ENCODE data around the gene TM2D3. TPM values are rescaled to one million over a fixed set of nuclear protein-coding genes. Genes with fewer than 3 reads are reported as not detected.
A peak's percentile ranks its signal among the peaks of the same experiment; 100 is the strongest.

TM2D3 gene
- total RNA-seq, 1 experiment from 2014 or later: 45.3 TPM

DNA sequence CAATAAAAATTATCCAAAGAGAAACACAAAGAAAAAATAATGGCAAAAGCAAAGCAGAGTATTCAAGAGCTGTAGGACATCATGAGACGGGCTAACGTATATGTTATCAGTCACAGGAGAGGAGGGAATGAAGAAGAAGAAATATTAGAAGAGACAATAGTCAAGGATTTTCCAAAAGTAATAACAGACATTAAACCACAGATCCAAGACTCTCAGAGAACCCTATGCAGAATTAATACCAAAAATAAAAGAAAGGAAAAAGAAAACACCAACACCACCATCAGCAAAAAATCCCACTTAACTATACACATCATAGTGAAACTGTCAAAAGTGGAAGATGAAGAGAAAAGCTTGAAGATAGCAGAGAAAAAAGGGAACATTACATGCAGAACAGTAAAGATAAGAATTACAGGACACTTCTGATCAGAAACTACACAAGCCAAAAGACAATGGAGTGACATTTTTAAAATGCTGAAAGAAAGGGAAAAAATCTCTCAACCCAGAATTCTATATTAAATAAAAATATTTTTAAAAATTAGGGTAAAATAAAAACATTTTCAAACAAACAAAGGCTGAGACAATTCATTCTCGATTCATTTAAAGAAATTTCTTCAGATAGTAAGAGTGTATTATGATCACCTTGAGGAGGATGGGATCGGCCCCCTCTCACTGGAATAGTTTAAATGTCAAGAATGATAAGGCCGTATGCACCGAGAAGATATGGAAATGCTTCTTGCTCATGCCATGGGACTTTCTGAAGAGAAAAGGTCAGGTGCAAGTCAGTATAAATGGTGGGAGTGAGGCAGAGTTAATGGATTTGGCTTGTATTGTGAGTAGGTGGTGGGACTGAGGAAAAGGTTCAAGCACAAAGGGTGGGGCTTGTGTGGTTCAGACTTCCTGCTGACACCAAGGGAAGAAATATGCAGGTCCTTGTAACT lies 28.5 kb downstream of the TM2D3 start:
- no peak for DNase-seq (ENCODE audit: low read depth)

DNA sequence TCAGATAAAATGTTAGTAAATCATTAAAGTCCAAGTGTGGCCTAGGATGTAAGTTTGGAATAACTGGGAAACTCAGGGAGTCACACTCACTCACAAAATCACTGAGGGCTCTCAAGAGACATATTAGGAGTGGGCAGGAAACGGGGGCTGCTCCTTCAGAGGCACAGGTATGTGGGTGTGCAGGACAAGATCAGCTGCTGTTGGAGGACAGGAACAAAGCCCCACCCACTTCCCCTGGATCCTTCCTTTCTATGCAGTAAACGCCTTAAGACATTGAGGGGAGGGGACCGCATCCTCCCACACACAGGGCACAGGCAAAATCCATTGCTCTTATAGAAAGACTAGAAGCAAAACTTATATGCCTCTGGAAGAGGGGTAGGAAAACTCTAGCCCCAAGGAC lies 30.2 kb downstream of the TM2D3 start:
- no peak for DNase-seq (ENCODE audit: low read depth)

DNA sequence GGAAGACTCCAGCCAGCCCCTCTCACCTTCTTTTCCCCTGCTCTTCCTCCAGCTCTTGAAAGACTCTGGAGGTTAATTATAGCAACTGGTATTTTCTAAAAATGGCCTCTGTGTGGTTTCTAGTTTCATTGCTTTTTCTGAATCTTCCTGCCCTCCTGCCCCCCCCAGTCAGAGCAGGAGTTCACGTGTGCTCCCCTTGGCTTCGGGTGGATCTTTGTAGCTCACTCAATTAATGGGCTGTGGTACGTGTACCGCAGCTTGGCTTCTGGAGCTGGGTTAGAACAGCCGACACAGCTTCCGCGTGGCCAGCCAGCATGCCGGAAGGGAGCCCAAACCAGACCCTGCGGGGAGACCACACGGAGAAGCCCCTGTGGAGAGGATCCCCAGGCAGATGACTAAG lies 31.5 kb downstream of the TM2D3 start:
- DNase-seq (ENCODE audit: low read depth): peak; percentile 58

DNA sequence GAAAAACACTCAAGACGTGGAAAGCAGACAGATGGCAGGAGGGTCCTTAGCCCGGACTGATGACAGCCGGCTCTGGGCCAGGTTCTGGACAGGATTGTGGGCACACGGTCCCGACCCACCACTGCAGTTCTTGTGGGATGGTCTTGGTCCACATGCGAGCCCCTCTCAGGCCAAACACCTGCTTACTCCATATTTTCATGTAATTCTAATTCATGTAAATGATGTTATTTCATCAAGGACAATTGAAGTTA lies 32.6 kb downstream of the TM2D3 start:
- DNase-seq (ENCODE audit: low read depth): no peak

DNA sequence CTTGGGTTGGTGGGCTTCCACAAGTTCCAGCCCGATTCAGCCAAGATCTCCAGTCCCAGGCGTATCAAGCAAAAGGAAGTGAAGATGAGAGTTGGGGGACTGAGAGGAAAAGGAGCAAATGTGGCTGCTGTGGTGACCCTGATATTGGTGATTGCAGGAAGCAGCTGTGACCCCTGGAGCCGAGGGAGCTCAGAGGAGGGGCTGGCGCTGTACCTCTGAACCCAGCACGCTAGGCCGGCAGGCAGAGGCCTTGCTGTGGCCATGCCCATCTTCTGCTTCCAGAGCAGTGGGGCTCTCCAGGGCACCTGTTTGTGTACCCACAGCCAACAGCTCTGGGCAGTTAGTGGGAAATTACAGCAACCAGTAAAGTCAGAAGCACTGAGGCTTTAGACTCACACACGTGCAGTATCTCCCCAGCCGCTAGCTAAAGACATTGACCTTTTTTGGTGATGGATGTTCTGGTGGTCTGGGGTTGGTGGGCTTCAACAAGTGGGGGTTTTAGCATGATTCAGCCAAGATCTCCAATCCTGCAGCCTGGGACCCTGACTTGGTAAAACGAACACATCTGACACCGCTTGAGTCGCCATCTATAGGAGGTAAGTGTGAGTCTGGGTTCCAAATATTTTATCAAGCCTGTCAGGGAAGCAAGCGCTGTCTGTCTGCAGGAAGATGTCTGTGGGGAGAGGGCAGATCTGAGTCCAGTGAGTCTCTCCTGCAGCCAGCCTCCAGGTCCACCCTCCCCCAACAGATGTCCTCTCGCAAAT lies 33.1 kb downstream of the TM2D3 start:
- no peak for DNase-seq (ENCODE audit: low read depth)

DNA sequence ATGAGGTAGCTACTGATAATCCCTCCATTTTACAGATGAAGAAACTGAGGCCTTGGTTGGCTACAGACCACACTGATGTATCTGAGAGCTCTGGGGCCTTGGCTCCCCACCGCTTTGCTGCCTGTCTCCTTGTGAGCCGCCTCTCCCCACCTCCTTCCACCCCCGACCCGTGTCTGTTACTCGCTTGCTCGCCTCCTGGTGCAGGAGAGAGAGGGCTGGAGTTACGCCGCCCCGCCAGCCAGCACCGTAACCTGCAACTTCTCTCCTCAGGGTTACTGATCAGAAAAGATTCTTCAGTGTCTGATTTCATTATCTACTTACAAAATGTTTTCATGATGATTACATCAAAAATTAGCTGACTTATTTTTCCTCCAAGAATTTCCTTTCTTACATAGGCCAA lies 34.1 kb downstream of the TM2D3 start:
- DNase-seq (ENCODE audit: low read depth): no peak

DNA sequence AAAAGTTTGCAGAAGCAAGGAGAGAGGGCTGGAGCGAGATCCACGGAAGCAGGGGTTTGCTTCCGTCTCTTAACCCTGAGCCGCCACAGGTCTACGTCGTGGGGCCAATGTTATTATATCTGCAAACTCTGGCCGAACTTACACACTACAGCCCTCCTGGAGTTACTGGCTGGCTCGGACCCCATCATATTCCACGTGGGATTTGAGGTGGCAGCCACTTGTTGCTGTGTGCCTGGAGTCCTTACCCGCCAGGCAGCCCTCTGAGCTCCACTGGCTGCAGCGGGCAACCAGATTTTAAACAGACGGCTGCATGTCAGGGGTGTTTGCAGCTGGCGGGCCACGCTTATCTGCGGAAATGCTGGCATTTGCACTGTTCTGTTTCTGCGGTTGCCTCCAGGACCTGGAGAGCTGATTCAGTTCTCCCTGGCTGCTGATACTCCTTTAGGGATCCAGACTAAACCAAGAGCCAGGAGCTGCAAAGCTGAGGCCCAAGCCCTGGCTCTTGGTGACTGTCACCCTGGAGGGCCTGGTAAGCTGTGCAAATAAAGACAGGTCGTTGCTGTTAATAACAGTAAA lies 34.7 kb downstream of the TM2D3 start:
- peak; percentile 11 for DNase-seq (ENCODE audit: low read depth)

DNA sequence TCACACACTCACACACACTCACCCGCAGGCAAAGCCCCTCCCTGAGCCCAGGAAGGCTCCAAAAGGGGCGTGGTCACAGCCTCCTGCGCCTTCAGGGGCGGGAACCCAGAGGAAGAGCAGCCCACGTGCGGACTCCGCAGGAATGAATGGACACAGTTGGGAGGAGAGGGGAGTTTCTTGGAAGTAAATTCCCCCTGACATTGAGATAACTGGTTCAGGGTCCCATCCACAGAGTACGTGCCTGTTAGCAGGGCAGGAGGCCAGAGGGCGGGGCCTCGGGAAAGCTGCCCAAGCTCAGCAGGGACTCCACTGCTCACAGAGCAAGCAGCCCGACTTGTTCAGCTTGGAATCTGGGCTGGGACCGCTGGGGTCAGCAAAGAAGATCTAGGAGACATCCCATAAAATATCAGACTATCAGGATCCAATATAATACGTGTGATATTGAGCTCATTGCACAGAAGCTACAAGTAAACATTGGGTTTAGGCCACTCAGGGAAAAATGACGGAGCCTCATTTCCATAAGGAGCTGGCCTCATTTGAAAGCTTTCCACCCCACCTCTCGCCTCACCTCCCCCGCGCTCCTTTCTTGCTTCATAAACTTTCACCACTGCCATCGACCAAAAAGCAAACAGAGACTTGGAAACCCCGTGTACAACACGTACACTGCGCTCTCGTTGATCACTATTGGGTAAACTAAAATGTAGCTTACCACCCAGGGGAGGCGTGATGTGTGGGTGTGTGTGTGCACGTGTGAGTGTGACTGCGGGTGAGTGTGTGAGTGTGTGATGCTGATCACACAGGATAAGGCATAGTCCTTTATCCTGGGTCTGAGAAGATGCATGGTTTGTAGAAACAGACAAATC lies 36.0 kb downstream of the TM2D3 start:
- peak; percentile 58 for DNase-seq (ENCODE audit: low read depth)

DNA sequence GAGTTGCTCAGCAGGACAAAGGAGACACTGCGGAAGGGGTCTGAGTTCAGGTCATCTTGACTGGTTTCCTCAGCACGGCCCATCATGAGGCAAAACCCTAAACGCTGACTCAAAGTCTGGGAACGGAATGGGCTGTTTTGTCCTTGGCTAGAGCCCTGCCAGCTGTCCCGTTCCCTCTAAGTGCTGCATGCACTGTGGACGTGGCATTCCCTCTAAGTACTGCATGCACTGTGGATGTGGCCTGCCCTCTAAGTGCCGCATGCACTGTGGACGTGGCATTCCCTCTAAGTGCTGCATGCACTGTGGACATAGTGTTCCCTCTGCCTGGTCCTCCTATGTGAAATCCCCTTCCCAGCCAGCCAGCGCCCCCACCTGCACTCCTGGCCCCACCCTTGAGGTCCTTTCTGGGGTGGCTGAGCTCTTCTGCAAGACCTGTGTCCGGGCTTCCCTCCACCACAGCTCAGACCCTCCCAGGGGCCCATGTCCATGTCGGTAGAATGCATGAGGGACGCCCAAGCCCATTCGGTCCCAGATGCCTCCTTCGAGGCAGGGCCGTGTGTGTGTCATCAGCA lies 36.7 kb downstream of the TM2D3 start:
- DNase-seq (ENCODE audit: low read depth): no peak

DNA sequence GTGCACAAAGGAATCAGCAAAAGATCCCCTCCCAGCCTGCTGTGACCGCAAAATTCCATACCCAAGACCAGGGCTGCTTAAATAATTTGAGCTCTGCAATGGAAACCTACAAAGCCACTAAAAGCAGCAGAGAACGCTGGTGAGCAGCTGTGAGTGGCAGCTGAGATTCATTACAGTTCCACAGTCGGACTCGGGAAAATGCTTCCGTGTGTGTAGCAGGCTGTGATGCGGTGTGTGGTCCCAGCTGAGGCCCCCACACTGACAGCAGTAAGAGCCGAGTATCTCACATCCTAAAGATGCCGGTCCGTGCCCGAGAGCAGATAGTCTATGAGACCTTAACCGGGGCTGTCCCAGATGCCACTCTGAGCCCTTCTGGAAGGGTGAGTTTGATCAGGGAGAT lies 37.4 kb downstream of the TM2D3 start:
- DNase-seq (ENCODE audit: low read depth): no peak

DNA sequence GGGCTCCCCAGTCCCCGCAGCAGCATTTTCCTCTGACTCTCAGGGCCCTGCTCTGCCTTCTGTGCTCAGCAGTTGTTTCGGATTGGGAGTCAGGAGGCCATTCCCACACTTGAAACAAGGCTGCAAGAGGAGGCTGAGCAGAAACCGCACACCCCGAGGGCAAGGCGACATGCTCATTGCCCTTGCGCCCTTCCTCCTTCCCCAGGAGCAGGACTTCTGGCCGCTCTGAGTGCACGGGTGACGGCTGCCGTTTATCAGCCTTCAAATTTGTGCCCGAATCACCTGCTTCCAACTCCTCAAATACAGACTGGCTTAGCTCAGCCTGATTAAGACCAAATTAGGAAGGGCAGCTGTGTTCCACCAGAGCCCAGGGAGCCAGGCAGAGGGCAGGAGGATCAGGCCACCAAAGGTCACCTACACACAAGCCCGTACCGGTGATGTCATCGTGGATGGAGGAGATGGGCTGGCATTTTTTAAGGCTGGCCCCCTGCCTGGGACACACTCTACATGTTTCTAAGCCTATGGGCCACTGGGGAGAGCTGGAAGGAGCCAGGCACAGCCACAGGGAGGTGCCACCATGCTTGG lies 38.1 kb downstream of the TM2D3 start:
- peak; percentile 71 for DNase-seq (ENCODE audit: low read depth)

DNA sequence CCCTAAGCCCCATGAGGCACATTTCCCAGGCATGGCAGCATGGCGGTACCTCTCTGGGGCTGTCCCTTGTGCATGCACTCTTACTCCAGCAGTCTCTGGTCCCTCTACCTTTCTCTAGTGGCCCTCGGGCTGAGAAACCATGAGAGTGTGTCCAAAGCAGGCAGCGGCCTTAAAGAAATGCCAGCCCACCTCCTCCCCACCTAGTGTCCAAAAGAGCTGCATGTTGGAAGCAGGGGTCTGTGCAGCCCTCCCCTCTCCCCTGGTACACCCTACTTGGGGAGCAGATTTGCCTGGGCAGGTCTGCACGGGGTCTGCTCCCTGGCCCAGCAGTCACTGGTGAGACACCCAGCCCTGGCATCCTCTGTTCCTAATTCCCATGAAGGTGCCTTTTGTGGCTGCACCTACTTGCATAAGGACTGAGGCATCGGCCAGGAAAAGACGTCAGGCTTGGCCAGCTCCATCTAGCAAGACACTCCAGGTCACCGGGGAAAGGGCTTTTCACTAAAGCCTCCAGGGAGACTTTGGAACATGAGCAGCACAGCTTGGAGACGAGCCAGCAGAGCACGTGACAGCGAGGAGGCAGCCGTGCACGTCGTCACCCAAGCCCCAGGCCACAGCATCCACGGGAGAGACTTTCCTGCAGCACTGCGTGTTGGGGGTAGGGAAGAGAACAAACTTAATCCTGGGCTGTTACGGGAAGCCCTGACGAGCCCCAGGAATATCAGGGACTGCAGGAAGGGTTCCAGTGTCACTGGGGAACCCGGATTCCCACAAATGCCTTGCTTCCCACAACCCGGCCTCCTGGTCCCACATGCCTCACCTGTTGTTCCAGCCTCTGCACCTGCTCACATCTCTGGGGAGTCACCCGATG lies 38.8 kb downstream of the TM2D3 start:
- DNase-seq (ENCODE audit: low read depth): peak; percentile 73

DNA sequence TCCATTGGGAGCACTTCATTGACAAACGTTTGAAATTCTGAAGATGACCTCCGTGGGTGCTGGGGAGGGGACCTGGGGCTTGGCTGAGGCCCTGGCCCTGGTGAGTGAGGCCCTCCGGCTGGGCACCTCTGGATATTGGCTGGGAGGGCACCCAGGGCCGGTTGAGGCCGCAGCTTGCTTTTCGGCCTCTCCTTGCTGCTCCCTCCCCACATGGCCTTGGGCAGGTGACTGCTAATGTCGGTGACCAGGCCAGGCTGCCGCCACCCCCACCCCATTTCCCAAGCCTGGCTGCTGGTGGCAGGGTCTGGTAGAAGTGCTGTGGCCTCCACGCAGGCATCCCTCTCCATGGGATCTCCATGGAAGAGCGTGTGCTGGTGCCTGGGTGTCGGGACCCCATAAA lies 39.5 kb downstream of the TM2D3 start:
- DNase-seq (ENCODE audit: low read depth): no peak

DNA sequence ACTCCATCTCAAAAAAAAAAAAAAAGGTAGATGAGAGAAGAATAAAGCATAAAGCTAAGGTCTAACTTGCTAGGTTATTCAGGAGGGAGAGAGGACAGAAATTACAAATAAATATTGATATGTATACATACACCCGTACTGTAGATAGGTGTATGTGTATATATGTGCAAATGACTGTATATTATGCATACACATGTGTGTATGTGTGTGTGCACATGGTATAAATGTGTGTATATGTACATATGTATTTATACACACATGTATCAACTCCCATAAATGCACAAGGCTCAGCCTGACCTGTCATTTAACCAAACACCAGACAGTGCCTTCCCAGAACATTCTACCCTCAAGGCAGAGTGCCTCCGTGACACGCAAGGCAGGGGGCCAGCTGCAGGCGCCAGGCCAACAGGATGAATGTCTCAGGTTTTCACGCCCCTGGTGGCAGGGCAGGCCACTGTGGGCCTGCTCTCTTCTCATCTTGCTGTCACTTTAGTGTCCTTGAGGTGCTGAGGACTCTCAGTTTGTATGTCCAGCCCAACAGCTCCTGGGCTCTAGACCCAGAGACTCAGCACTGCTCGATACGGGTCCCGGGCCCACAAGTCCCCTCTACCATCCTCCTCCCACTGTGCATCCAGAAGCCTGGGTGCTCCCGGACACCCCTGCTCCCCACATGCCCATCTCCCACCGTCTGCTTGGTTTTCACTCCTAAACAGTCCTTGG lies 40.4 kb downstream of the TM2D3 start:
- no peak for DNase-seq (ENCODE audit: low read depth)

DNA sequence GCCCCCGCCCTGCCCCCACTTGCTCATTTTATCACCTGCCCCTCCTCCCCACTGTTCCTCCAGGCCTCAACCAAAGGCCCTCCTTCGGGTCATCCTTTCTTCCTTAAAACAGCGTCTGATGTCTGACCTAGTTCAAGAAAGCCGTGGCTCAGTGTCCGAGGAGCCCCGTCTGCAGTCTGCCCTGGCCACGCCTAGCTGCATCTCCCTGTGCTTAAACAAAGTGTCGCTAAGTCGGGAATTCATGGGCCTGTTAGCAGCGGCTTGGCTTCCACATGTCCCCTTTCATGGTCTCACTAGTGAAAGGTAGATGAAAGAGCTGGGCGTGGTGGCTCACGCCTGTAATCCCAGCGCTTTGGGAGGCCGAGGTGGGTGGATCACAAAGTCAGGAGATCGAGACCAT lies 41.2 kb downstream of the TM2D3 start:
- DNase-seq (ENCODE audit: low read depth): no peak

DNA sequence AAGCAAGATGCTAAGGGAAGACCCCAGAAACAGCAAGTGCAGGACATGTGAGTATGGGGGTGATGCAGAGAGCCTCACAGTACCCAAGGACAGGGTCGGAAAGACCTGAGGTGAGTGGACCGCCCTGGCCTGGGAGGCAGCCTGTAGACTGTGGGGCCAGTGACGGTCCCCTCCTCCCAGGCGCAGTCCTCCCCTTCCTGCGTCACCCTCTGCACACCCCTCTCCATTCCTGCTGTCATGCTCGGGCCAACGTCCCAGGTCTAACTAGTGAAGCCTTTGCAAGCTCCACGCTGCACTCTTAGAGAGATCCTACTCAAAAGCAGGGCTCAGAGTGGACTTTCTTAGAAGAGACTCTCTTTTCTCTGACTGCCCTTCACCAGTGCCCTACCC lies 41.6 kb downstream of the TM2D3 start:
- no peak for DNase-seq (ENCODE audit: low read depth)

DNA sequence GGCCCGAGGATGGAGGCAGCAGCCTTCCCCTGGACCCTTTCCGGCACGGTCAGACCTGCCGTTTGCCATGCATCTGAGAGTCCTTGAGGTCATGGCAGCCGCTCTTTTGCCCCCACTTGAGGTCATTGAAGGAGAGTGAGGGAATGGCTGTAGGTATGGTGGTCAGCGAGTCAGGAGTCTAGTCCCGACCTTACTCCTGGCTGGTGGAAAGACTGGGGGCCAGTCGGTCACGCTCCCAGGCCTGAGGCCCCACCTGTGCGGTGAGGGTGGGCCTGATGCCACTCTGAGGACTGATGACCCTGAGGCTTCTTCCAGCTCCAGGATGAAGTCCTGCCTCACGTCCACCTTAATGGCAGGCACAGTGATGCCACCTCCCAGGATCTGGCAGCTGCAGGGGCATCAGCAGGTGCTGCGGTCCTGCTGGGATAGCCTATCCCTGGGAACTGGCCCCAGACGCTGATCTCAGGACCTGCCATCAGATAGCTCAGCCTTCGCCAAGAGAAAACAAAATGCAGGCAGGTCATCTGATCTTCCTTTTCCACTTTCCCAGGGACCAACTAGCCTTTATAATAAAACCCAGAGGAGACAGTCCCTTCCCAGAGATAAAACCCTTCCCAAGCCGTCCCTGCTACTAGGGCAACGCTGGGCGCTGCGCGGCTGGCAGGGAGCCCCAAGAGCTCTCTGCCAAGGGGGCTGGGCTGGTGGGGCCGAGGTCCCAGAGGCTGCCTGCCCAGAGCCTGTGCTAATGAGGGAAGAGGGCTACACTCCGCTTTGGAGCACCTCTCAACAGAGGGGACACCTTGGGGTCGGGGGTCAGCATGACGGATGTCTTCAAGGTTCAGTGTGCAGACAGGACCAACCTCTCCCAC lies 42.2 kb downstream of the TM2D3 start:
- DNase-seq (ENCODE audit: low read depth): no peak

DNA sequence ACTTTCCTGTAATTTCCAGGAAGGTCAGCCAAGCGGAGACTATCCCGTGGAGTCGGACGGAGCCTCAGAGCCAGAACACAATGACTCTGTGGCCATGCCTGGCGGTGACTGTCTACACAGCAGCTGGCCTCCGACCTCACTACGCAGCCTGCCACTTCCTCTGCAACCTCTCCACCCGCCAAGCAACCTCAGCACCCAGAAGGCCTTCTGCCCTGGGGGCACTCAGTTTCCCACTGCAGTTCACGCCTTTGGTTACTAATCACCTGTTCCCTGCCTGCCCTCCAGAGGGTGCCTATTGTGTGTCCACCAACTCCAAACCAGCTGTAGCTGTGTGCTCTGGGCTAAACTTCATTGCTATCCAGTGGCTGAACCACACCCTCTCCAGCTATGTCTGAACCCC lies 44.0 kb downstream of the TM2D3 start:
- DNase-seq (ENCODE audit: low read depth): peak; percentile 17

DNA sequence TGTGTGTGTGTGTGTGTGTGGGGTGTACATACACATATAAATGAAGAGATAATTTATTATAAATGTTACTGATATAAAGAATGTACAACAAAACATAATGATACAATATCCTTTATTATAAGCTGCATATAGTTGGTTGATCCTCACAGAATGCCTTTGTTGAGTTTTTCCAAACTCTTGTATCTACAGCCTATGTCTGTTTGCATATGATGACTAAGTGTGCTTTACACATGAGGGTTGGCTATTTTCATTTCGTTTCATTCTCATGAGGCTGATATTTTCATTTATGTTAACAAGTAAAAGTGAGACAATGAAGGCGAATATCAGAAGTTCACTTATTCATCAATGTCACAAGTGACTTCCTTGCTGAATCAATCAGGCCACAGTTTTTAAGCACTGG lies 45.1 kb downstream of the TM2D3 start:
- DNase-seq (ENCODE audit: low read depth): no peak
